MG63 (cell line): ENCODE results near the gene FGR. TPM values are rescaled to one million over a fixed set of nuclear protein-coding genes. Genes with fewer than 3 reads are reported as not detected.
"Not testable (repeated sequence)": the region's sequence is repeated elsewhere in the genome, so short reads cannot be mapped to it uniquely, and the experiment has no call there.

Experiments used
- DNase-seq: peaks from one replicate; pipeline ENCODE4 v3.0.0-alpha.2; 2020
- H3K27me3 ChIP-seq: fragments of 250-450 bp; sonication (Bioruptor Pico); 2 replicates; pipeline ENCODE4 v1.5.1; 2020; ENCODE audit warnings: mild to moderate bottlenecking, moderate library complexity
- H3K36me3 ChIP-seq: fragments of 250-450 bp; sonication (Bioruptor Pico); 2 replicates; pipeline ENCODE4 v1.5.1; 2020; ENCODE audit warnings: mild to moderate bottlenecking, moderate library complexity
- H3K4me3 ChIP-seq: fragments of 250-450 bp; sonication (Bioruptor Pico); 2 replicates; pipeline ENCODE4 v1.5.1; 2020; ENCODE audit warnings: mild to moderate bottlenecking, moderate library complexity
- H3K9me3 ChIP-seq: fragments of 250-450 bp; sonication (Bioruptor Pico); 2 replicates; pipeline ENCODE4 v1.5.1; 2020; ENCODE audit warnings: mild to moderate bottlenecking, moderate library complexity
- total RNA-seq: library from RNA; depleted of rRNA; stranded (reverse); fragments of >200 nt; shearing (Covaris generic); gene quantifications from 2 replicates; pipeline ENCODE4 v1.2.3, GENCODE V29; 2014; ENCODE audit warnings: low replicate concordance; rRNA removed

FGR gene
- not detected in 2 replicates for total RNA-seq

DNA sequence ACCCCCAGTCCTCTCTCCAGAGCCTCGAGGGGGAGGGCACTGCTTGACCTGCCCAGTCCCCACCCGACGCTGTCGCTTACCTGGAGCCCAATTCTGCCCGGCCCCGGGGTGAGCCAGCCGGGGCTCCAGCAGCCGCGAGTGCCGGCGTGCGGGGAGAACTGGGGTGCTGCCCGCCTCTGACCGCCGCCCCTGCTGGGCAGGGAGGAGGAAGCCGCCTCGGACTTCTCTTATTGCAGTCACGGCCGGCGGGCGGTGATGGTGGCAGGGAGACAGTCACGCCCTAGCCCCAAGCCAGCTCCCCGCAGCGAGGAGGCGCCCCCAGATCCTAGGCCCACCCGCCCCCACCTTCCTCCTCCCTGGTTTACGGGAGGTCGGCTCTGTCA lies at the start of gene FGR:
Gene FGR, minus strand, starts transcription at position 201 of the 383 bp plus-strand sequence. CDS start 11,269 bp downstream, outside the sequence.
- no peaks in the 10 kb centered on the region for H3K9me3 ChIP-seq
- DNase-seq, result no peak
- H3K36me3 ChIP-seq, result no peaks in the 10 kb centered on the region
- H3K27me3 ChIP-seq, result no peaks in the 10 kb centered on the region
- H3K4me3 ChIP-seq, result no peak within 1 kb of the TSS

DNA sequence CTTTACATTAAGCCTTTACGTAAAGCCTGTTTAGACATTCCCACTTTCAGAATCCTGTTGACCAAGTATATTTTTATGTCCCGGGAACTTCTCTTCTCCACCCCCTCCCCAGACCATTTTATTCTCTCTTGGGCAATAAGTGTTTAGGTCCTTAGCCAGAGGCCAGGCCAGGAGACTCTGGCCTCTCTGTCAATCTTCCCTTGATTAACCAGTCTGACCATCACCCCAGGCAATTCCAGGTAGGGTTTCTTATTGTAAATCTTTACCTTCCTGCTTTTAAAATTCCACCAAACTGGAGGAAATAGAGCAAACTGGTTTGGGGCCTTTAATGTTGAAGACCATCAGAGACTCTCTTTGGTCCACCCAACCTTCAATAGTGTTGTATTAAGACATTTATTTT lies 49.2 kb upstream of the FGR start:
- Histone ChIP-seq H3K4me3 (no peak overlapping the region), H3K27me3 (no peaks in the 10 kb centered on the region), H3K36me3 (no peaks in the 10 kb centered on the region), H3K9me3 (peaks cover 17% of the 10 kb centered on the region)
- DNase-seq, result no peak

GRCh38 chr1:27682351-27682944 lies 47.5 kb upstream of the FGR start:
- H3K4me3 ChIP-seq, result no peak overlapping the region
- H3K27me3 ChIP-seq, result no peaks in the 10 kb centered on the region
- no peaks in the 10 kb centered on the region for H3K36me3 ChIP-seq
- DNase-seq, result no peak
- peaks cover 17% of the 10 kb centered on the region for H3K9me3 ChIP-seq

GRCh38 chr1:27681580-27681979 lies 46.6 kb upstream of the FGR start:
- not testable (repeated sequence) for H3K36me3 ChIP-seq, H3K4me3 ChIP-seq, H3K27me3 ChIP-seq, DNase-seq
- peaks cover 17% of the 10 kb centered on the region for H3K9me3 ChIP-seq

DNA sequence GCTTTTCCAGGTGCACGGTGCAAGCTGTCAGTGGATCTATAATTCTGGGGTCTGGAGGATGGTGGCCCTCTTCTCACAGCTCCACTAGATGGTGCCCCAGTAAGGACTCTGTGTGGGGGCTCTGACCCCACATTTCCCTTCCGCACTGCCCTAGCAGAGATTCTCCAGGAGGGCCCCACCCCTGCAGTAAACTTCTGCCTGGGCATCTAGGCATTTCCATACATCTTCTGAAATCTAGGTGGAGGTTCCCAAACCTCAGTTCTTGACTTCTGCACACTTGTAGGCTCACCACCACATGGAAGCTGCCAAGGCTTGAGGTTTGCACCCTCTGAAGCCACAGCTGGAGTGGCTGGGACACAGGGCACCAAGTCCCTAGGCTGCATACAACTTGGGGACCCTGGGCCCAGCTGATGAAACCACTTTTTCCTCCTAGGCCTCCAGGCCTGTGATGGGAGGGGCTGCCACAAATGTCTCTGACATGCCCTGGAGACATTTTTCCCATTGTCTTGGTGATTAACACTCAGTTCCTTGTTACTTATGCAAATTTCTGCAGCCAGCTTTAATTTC lies 45.3 kb upstream of the FGR start:
- H3K9me3 ChIP-seq, result peaks cover 17% of the 10 kb centered on the region
- not testable (repeated sequence) for H3K27me3 ChIP-seq, DNase-seq, H3K4me3 ChIP-seq, H3K36me3 ChIP-seq

DNA sequence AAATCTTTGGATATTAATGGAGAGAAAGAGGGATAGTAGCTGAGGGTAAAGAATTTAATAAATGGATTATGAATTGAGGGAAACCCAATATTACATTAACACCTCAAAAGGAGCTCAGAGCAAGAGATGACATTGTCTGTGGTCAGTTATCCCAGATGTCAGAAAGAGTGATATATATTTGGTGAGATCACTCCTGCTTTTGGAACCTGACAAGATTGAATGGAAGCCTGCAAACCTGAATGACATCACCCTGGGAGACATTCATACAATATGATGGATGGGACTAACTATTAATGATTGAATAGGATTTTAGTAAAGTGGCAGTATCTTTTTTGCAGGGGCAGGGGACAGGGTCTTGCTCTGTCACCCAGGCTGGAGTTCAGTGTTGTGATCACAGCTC lies 43.8 kb upstream of the FGR start:
- peaks cover 17% of the 10 kb centered on the region for H3K9me3 ChIP-seq
- H3K36me3 ChIP-seq, result no peaks in the 10 kb centered on the region
- H3K27me3 ChIP-seq, result no peaks in the 10 kb centered on the region
- H3K4me3 ChIP-seq, result no peak overlapping the region
- DNase-seq, result no peak

DNA sequence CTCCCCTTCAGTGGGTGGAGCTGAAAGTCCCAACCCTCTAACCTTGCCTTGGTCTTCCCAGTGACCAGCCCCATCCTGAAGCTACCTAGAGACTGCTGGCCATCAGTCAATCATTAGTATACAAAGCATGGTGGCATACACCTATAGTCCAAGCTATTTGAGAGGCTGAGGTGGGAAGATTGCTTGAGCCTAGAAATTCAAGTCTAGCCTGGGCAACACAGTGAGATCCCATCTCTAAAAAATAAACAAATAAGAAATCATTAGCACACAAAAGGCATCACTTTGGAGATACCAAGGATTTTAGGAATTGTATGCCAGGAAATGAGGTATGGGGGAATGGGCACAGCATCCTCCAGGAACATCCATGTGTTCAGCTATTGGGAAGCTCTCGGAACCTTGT lies 41.4 kb upstream of the FGR start:
- H3K27me3 ChIP-seq, result no peaks in the 10 kb centered on the region
- DNase-seq, result no peak
- H3K36me3 ChIP-seq, result no peaks in the 10 kb centered on the region
- peaks cover 11% of the 10 kb centered on the region for H3K9me3 ChIP-seq
- no peak overlapping the region for H3K4me3 ChIP-seq

GRCh38 chr1:27672750-27673112 lies 37.7 kb upstream of the FGR start:
- no peaks in the 10 kb centered on the region for H3K9me3 ChIP-seq
- no peaks in the 10 kb centered on the region for H3K27me3 ChIP-seq
- peak overlapping the region; percentile 61 for H3K4me3 ChIP-seq
- DNase-seq, result no peak
- no peaks in the 10 kb centered on the region; the same call in 1 of the 2 replicates for H3K36me3 ChIP-seq

GRCh38 chr1:27671964-27672749 lies 37.2 kb upstream of the FGR start, which contains the start of gene IFI6:
Gene IFI6 (minus strand): TSS chr1:27672192. CDS start chr1:27669314, 2,878 bp downstream.
- no peaks in the 10 kb centered on the region; the same call in 1 of the 2 replicates for H3K36me3 ChIP-seq
- no peaks in the 10 kb centered on the region for H3K27me3 ChIP-seq
- peak within 1 kb of the TSS; percentile 61 for H3K4me3 ChIP-seq
- H3K9me3 ChIP-seq, result no peaks in the 10 kb centered on the region
- DNase-seq, result peak; percentile 90

- no peaks in the 10 kb centered on the region for H3K9me3 ChIP-seq
- H3K27me3 ChIP-seq, result no peaks in the 10 kb centered on the region
- no peaks in the 10 kb centered on the region; the same call in 1 of the 2 replicates for H3K36me3 ChIP-seq
- no peak for DNase-seq
- no peak overlapping the region for H3K4me3 ChIP-seq
These were observed 34.9 kb upstream of the FGR start for GRCh38 chr1:27669876-27670275.

DNA sequence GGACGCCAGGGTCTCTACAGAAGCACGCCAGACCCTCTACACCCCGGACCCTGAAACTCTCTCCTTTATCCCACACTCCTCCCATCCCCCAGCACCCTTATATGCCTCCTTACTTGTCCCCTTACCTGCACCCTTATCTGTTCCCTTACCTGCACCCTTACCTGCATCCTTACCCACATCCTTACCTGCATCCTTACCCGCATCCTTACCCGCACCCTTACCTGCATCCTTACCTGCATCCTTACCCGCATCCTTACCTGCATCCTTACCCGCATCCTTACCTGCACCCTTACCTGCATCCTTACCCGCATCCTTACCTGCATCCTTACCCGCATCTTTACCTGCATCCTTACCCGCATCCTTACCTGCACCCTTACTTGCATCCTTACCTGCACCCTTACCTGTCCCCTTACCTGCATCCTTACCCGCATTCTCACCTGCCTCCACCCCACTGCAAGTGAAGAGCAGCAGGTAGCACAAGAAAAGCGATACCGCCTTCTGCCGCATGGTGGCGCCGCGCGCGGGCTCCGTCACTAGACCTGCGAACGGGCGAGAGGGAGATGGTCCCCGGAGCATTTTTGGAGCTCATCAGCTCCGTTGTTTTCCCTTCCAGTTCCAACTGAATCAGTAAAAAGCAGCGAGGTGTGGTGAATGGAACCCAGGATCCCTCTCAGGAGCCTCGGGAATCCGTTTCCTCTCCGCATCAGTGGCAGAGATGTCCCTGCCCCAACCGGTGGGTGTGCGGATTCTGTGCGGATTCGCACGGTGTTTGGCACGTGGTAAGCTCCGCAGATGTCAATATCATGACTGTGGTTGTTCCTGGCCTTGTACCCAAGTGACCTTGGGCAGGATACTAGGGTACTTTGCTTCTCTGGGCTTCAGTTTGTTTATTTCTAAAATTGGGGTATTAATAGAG lies 34.1 kb upstream of the FGR start:
- DNase-seq, result peak; percentile 59
- H3K27me3 ChIP-seq, result no peaks in the 10 kb centered on the region
- H3K36me3 ChIP-seq, result no peaks in the 10 kb centered on the region; the same call in 1 of the 2 replicates
- H3K9me3 ChIP-seq, result no peaks in the 10 kb centered on the region
- peak overlapping the region; percentile 27 for H3K4me3 ChIP-seq

DNA sequence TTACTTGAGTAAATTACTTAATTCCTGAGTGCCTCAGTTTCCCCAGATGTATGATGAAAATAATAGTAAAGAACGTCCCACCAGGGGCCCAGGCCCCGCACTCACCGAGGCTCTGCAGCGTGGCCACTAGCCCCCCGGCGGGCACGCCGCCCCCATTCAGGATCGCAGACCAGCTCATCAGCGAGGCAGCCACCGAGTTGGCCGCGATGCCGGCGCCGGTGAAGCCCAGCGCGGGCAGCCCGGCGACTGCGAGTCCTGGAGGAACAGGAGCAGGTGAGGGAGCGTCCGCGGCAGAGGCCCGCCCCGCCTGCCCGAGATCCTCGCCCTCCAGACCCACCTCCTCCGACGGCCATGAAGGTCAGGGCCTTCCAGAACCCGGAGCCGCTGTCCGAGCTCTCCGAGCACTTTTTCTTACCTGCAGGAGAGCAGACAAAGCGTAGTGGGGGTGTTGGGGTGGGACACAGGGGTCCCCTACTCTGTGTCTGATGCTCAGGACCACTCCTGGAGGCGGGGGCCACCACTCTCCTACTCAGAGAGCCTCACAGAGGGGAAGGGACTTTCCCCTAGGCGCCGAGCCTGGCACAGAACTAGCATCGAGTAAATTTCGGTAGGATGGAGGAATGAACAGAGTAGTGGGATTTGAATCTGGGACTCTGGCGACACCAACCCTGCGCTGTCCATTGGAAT lies 33.3 kb upstream of the FGR start:
- Histone ChIP-seq H3K9me3 (no peaks in the 10 kb centered on the region), H3K4me3 (no peak overlapping the region), H3K27me3 (no peaks in the 10 kb centered on the region), H3K36me3 (no peaks in the 10 kb centered on the region; the same call in 1 of the 2 replicates)
- DNase-seq, result no peak

- no peak overlapping the region for H3K4me3 ChIP-seq
- H3K36me3 ChIP-seq, result no peaks in the 10 kb centered on the region; the same call in 1 of the 2 replicates
- H3K9me3 ChIP-seq, result no peaks in the 10 kb centered on the region
- no peak for DNase-seq
- no peaks in the 10 kb centered on the region for H3K27me3 ChIP-seq
These were observed 31.8 kb upstream of the FGR start for GRCh38 chr1:27666791-27667254.

- no peaks in the 10 kb centered on the region for H3K9me3 ChIP-seq
- H3K36me3 ChIP-seq, result no peaks in the 10 kb centered on the region; the same call in 1 of the 2 replicates
- no peaks in the 10 kb centered on the region for H3K27me3 ChIP-seq
- H3K4me3 ChIP-seq, result no peak overlapping the region
- DNase-seq, result no peak
These were observed 31.3 kb upstream of the FGR start for GRCh38 chr1:27666294-27666693.

DNA sequence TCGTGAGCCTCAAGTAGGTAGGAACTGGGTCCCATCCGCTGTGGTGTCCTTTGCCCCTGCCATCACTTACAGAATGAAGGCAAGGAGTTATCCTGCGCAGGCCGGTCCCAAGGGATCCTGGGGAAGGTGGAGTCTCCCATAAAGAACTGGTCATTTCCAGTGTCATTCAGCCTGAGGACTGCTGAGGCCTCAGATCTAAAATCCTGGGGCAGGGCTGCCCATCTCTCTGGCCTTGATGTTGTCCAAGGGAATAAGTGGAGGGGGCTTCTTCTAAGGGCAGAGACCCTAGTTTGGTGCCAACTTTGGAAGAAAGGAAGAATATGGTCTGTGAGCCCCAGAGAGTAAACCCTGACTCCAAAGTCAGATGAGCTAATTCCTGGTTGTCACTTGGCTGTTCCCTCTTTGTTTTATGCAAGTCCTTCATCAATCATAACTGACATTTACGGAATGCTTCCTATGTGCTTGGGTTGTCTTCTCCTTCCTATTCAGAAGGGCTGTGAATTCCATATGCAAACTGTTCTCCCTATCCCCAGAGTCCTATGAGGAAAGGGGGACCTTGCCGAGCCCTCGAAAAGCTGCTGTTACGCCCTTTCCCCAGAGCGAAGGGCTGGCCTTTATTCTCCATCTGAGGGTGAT lies 30.1 kb upstream of the FGR start:
- DNase-seq, result no peak
- no peaks in the 10 kb centered on the region for H3K27me3 ChIP-seq

More for the DNA sequence above, 30.1 kb upstream of the FGR start:
- no peak overlapping the region for H3K4me3 ChIP-seq
- no peaks in the 10 kb centered on the region; the same call in 1 of the 2 replicates for H3K36me3 ChIP-seq
- no peaks in the 10 kb centered on the region for H3K9me3 ChIP-seq
